8988T (cell line): ENCODE data around the gene GSK3A.

Source experiments
- DNase-seq: peaks from one replicate; pipeline ENCODE4 v3.0.0; 2011

Gene GSK3A

DNA sequence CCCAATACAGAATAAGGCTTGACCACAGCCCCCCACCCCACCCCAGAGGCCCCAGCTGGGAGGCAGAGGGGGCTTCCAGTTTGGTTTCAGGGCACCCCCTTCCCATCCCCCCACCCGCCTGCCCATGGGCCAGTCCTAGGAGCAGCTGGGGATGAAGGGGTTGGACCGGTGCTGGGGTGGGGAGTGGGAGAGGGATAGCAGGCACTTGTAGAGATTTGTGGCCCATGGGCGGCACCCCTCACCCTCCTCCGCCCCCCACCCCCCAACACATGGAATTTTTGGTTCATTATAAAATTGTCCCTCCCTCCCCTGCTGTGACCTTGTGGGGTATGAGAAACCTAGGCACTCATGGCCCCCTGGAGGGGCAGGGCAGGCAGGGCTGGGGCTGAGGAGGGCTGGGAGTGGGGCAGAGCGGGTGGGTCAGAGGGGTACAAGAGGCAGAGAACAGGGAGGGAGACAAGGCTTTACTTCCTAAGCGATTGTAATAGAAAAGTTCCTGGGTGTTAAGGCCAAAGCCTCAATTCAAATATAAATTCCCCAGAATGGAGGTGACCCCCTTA is 5.3 kb upstream of the GSK3A start:
- no peak for DNase-seq

DNA sequence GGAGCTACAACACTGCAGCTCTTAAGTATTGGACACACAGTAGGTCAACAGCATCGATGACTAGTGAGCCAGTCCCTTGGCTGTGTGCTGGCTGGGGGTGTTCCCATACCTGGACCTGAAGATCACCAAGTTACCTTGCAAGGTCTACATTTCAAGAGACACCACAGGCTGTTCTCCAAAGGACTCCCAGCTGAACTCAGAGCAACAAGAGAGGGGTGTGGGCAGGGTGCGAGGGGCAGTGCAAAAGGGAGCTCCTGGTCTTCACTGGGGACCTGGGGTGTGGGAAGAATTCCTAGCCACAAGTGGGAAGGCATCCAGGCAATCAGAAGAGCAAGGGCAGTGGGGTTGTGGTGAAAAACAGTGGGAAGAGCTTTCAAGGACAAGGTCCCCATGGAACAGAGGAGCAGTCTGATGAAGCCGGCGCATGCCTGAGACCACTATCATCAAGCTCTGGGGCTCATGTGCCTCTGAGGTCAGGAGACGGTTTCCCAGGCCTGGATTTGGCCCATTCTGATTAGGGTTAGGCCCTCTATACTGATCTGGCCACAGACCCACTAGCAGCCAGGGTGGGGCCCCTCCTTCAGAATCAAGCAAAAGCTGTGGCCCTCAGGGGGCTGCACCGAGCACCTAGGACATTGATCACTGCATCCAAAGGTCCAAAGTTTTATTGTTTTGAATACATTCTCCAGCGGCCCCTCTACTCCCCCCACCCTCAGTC is 4.7 kb upstream of the GSK3A start:
- DNase-seq = no peak

DNA sequence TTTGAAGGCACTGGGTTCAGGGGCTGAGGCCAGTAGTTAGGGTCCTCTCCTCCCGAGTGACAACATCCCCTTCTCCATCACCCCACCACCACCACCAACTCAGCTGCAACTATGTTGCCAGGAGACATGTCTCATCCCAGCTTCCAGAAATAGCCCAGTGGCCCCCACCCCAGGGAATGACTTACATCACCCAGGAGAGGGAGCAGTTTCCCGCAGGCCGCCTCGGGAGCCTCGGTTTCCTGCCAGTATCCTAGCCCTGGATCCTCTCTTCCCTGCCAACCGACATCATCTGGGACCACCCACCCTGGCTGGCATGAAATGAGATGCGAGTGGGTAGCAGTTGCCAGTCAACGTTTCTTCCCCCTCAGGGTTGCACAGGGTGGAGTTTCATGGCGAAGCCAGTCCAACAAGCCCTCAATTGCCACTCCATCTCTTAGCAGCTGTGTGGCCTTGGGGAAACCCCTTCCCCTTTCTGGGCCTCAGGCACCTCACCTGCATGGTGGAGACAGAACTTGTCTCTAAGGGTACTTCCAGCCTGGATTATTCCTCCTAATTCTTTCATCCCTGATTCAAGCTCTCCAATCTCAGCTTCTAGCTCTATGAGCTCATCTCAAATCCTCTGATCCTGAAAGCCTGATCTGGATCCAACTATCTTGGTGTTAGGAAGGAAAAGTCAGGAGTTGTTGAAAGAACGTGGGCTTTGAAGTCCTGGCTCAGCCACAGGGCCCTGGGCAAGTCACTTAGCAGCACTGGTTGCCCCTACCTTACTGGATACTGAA is 3.9 kb upstream of the GSK3A start:
- peak; percentile 84 for DNase-seq

DNA sequence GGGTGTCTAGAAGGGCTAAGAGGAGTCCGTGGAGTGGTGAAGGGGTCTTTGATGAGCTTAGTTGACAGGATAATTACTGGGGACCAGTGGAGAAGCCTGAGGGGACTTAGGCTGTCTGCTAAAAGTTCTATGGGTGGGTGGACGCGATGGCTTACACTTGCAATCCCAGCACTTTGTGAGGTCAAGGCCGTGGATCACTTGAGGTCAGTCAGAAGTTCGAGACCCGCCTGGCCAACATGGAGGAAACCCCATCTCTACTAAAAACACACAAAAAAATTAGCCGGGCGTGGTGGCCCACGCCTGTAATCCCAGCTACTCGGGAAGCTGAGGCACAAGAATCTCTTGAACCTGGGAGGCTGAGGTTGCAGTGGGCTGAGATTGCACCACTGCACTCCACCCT is 2.8 kb upstream of the GSK3A start:
- DNase-seq = no peak

DNA sequence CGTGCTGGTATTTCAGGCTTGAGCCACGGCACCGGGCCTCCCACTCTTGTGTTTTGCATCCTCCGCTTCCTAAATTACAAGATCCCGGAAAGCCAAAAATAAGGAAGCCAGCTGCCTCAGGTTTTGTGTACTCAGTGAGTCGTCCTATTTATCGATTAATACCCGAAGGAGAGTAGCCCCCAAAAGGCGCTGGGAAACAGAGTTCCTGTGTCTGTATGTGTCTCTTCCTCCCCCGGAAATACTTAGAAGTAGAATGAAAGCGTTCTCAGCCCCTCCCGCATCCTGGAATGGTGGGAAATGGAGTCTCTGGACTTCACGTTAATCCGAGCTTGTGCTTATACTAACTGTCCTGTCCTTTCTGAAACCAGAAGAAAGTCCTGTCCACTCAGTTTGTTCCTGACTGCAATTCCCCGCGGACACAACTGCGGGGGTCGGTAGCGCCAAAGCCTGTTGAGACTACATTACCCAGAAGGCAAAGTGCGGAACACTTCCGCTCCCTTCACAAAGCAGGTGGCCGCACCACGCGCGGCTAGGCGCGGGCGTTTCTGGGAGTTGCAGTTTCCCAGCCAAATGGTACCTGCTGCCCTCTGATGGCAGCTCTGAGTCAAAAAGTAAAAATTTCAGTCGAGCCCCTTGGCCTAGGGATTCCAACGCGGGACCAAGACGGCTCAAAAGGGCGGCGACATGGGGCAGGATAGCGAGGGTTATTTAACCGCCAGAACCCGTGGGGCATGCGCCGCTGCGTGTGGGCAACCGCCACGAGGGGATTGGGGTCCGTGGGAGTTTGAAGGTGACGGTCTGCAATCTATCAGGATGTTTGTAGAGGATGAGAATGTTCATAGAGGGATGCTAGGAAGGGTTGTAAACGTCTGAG is 2.2 kb upstream of the GSK3A start:
- peak; percentile 68 for DNase-seq

DNA sequence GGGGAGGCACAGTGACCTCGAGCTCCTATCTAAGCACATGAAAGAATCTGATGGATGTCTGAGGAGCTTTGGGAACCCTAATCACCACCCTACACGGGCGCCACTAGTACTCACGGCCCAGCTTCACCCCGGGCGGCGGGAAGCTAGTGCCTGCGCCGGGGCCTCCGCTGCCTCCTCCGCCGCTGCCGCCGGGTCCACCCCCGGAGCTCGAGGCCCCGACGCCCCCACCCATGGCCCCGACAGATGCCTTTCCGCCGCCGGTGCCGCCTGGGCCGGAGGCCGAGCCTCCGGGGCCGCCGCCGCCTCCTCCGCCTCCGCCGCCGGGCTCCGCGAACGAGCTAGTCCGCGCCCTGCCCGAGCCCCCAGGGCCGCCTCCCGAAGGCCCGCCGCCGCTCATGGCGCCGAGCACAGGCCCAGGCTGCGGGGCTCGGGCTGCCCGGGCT is 312 bp downstream of the GSK3A start:
- DNase-seq = no peak

DNA sequence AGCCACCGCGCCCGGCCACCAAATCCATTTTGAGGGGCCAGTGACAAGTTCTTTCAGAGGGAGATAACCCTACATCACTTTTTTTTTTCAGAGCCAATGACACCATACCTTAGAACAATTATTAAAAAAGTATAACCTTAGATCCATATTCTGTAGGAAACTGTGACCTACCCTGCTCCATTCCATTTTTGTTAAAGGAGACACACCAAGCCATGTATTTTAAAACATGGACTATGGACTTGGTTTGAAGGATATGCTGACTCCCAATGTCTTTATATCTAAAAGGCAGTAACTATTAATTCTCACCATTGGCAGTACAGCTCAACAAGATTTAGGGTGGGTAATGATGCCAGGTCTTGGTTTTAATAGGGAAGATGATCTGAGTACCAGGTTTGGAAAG is 1.1 kb downstream of the GSK3A start:
- no peak for DNase-seq

DNA sequence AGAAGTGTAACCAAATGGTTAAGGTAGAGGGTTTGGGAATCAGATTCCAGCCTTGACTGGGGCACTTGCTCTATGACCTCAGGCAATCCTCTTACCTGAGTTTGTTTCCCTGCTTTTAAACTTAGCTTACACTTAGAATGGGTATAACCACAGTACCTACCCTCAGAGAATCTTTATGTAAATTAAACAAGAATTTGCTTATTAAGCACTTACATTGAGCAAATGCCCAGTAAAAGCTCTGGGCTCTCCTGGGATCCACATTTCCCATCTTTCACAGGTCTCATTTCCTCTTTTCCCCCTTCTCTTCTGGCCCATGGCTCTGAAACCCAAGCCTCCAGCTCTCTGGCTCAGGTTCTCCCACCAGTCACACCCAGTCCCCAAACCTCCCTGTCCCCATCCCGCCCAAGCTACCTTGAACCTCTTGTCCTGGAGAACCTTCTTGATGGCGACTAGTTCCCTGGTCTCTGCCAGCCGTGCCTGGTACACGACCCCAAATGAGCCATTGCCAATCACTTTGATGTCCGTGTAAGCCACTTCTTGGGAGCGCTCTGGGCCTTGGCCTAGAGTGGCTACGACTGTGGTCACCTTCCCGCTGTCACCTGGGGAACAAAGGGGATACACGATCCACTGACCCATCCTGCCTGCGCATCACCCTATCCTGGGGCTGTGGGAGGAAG is 2.7 kb downstream of the GSK3A start:
- no peak for DNase-seq

DNA sequence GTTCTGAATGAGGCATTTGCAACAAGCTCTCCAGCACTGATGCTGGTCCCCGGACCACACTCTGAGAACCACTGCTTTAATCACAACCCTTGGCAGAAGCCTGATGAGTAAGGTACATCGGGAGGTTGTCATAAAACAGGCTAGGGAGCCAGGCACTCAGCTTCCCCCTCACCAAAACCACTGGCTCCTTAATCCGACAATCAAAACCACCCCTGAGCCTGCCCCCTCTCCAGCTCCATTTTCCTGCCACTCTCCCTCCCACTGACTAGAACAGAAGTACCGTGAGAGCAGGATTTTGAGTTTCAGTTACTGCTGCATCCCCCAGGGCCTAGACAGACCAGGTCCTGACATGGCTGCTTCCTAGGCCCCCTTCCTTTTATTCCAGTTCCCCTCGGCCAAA is 7.2 kb downstream of the GSK3A start:
- DNase-seq = no peak

DNA sequence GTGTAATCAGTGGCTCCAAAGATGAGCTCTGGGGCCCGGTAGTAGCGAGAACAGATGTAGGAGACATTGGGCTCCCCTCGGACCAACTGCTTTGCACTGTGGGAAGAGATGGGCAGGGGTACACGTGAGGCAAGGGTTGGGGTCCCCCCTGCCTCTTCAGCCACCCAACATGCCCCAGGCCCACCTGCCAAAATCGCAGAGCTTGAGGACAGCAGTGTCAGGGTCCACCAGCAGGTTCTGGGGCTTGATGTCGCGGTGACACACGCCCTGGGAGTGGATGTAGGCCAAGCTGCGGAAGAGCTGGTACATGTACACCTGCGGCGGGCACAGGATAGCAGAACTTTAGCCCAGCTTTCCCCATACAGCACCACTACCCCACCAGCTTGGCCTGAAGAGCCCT is 8.0 kb downstream of the GSK3A start:
- DNase-seq = no peak

DNA sequence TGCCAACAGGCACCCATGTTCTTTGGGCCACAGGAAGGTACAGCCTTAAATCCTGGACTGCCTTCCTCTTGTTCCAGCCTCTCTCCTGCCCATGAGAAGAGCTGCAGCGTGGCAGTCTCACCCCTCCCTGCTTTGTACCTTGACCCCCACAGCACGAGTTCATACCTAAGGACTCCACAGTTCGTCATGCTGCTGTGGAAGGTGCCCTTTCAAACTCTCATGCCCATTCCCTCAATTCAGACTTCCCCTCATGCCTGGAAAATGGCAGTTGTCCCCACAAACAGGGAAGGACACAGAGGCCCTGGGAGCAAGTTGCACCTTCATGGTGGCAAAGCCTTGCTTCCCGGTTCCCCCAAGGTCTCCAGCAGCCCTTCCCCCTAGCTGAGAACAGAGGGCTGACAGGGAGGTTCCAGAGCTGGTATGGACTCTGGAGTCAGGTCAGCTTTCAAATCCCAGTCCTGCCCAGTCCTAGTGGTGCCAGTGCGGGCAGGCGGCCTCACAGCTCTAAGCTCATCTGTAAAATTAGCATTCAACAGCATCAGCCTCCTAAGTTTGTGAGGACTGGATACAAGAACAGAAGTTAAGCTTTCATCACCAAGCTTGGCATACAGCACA is 8.6 kb downstream of the GSK3A start:
- DNase-seq = no peak

DNA sequence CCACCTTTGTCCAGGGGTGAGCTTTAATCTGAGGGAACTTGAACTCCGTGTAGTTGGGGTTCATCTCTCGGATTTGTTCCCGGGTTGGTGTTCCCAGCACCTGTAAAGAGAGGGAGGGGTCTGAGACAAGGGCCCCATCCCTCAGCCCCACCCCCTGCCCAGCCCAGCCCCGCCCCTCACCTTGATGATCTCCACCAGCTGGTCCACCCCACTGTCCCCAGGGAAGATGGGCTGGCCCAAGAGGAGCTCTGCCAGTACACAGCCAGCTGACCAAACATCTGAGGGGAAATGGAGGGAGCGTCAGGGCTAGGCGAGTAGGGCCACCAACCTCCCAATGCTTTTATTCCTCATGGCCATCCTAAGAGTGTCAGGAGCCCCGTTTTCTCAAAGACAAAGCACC is 9.3 kb downstream of the GSK3A start:
- no peak for DNase-seq

DNA sequence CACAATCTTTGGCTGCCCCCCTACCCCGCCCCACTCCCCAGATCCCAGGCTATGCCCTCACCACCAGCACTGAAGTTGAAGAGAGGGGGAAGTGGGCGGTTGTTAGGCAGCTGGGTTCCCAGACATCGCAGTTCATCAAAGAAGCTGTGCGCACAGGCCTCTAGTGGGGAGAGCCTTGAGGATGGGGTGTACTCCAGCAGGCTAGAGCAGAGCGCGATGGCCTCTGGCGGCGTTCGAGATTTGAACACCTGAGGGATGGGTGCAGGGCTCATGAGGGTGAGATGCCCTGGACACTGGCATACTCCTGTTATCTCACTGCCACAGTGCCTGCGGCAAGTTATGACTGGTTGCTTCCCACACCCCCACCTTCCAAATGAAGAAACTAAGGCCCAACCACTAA is 10.0 kb downstream of the GSK3A start:
- no peak for DNase-seq

DNA sequence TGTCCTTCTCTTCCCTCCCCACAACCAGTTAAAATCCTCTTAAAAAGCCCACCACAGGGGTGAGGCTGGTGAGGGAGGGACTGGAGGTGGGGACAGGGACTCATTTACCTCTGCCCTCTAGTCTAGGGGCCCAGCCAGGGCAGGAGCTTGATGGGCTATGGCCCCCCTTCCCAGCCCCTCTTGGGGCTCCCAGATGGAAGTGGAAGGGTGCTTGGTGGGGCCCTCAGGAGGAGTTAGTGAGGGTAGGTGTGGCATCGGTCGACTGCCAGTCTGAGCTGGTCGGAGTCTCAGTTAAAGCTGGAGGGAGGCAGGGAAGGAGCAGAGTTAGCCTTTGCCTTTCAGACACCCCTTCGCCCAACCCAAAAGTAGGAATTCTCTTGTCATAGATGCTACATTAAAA is 11.8 kb downstream of the GSK3A start:
- no peak for DNase-seq

DNA sequence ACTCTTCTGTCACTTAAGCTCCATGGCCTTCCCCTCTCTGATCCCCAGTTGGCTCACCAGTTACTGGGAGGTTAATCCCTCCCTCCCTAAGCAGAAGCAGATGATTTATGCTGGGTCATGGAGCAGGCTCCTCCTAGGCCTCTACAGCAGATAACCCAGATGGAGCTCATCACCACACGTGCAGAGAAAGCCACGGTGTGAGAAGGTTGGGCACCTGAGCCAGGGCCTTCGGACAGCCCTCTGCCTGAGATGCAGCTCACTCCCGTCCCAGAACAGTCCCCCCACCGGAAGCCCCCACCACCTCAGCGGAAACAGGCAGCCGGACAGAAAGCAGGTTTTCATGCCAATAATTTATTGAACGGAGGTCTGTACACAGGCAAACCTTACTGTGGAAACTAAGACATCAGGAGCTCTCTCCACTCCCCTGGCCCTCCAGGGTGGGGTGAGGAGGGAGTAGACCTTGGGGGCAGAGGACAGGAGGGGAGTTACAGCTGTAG is 12.5 kb downstream of the GSK3A start:
- DNase-seq = no peak

DNA sequence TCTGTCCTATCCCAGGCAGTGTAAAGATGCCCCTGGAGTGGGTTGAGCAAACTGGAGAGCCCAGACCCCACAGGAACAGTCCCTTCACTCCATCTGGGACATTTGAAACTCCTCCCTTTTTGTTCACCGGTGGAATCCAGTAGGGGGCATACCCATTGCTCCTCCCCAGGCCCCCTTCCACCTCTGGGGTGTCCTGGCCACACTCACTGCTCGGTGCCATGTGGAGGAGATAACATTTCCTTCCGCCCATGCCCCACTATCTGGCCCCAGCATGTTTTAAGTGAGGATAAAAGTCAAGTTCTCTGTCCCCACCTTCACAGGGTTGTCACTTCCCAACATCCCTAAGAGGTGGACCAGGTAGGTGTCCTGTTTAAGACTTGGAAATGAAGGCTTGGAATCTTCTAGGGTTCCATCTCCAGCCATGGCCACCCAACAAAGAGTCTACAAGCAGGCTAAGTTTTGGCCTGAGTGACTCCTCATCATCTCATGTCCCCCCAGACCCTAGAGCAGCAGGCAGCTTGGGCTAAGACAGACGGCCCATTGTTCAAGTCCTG is 13.0 kb downstream of the GSK3A start:
- no peak for DNase-seq

DNA sequence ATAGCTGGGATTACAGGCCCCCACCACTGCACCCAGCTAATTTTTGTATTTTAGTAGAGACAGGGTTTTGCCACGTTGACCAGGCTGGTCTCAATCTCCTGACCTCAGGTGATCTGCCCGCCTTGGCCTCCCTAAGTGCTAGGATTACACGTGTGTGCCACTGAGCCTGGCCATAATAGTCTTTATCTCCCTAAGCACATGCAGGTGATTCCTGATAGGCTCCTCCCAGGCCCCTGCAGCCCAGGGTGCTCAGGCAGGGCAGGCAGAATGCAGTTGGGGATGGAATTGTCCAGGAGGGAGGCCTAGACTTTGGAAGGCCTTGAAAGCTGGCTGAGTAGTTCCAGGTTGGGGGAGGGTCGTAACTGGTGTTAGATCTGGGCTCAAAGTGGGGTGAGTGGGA is 13.8 kb downstream of the GSK3A start:
- no peak for DNase-seq

DNA sequence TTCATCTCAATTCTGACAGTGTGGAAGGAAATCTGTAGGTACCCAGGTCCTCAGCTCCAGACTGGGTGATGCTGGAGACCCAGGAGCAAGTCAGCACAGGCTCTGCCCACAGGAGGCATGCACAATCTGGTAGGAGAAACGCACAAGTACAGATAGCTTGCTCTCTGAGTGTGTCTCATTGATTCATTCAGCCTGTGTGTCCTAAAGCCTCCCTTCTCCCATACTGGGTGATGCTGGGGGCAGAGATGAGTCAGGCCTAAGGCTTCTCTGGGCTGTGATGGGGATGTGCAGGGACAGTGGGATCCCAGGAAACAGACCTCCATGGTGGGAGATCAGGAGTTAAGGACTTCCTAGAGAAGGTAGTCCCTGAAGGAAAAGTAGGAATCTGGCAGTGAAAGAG is 15.5 kb downstream of the GSK3A start:
- DNase-seq = no peak

DNA sequence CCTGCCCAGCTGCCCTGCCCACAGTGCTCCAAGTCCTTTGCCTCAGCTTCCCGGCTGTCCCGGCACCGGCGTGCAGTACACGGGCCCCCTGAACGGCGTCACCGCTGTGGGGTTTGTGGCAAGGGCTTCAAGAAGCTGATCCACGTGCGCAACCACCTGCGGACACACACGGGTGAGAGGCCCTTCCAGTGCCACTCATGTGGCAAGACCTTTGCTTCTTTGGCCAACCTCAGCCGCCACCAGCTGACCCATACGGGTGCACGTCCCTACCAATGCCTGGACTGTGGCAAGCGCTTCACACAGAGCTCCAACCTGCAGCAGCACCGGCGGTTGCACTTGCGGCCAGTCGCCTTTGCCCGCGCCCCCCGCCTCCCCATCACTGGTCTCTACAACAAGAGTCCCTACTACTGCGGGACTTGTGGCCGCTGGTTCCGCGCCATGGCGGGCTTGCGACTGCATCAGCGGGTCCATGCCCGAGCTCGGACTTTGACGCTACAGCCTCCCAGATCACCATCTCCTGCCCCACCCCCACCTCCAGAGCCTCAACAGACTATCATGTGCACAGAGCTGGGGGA is 16.6 kb downstream of the GSK3A start:
- no peak for DNase-seq

DNA sequence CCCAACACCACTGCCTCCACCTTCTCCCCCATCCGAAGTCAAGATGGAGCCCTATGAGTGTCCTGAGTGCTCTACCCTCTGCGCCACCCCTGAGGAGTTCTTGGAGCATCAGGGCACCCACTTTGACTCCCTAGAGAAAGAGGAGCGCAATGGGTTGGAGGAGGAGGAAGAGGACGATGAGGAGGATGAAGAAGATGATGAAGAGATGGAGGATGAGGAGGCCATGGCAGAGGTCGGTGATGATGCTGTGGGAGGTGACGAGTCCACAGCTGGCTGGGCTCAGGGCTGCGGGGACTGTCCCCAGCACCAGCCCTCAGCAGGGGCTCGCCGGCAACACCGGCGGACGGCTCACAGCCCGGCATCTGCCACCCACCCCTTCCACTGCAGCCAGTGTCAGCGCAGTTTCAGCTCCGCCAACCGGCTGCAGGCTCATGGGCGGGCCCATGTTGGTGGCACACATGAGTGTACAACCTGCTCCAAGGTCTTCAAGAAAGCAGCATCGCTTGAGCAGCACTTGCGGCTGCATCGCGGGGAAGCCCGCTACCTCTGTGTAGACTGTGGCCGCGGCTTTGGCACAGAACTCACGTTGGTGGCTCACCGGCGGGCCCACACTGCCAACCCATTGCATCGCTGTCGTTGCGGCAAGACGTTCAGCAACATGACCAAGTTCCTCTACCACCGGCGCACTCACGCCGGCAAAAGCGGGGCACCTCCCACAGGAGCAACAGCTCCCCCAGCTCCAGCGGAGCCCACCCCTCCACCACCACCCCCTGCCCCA is 17.3 kb downstream of the GSK3A start:
- DNase-seq = no peak

DNA sequence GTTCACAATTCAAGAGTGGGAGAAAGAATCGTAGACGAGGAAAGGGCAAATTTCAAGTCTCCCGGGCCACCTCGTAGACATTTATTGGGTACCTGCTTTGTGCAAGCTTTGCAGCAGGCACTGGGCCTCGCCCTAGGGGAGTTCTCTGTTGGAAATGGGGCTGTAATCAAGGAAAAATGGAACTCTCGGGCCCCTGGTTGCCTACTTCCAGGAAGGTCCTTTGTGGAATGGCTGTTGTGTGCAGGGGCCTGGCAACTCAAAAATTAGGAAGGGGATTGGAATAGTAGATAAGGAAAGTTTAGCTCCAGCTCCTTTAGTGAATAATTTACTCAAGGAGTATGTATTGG is 21.7 kb downstream of the GSK3A start:
- no peak for DNase-seq
